HG02938 (cell line): ENCODE measurements around the gene PMCH.
"Not testable (repeated sequence)": the region's sequence is repeated elsewhere in the genome, so short reads cannot be mapped to it uniquely, and the experiment has no call there.

Experiments
- ATAC-seq: cut with Tn5 transposase; IDR thresholded peaks from one replicate; pipeline ENCODE4 v1.9.1; 2021; ENCODE audit warnings: mild to moderate bottlenecking, moderate library complexity; ENCODE audit not compliant: unreplicated experiment

PMCH gene, protein sequence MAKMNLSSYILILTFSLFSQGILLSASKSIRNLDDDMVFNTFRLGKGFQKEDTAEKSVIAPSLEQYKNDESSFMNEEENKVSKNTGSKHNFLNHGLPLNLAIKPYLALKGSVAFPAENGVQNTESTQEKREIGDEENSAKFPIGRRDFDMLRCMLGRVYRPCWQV

DNA sequence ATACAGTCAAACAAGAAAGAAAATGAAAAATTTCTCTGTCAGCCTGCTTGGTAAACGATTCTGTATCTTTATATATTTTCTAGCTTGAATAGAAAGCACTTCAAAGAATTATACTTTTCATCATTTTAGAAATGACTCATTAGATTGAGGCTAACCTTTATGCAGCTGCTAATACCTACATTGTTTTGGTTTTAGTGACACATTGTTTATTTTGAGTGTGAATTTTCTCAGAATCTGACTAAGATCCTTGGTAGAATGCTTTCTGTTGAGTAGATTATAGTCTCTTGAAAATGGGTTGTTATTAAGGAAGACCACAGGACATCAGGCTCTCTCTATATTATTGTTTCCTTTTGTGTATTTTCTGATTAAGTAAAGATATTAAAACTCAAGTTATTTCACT is at the start of gene PMCH:
Gene PMCH (minus strand): TSS at position 45 of the 400 bp plus-strand sequence. CDS start 63 bp downstream, outside the sequence.
- peak; percentile 88 for ATAC-seq

DNA sequence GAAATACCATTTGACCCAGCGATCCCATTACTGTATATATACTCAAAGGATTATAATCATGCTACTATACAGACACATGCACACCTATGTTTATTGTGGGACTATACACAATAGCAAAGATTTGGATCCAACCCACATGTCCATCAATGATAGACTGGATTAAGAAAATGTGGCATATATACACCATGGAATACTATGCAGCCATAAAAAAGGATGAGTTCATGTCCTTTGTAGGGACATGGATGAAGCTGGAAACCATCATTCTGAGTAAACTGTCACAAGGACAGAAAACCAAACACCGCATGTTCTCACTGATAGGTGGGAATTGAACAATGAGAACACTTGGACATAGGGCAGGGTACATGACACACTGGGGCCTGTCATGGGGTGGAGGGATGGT is 43.2 kb upstream of the PMCH start:
- not testable (repeated sequence) for ATAC-seq

DNA sequence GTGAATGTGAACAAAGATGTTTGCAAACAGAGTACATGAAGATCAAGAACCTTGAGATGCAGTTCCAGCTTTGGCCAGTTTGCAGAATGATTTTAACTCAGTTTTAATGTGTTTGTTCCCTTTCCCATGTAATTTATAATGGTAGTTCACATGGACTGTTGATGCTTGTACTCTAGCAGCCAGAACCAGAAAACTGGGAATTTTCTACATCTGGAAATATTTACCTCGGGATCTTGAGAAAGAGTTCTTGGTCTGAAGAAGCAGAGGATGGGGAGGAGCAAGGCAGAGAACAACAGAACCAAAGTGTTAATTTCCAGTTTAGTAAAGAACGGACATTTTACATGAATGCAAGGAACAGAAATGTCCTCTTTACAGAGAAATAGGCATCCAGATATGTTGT is 37.0 kb upstream of the PMCH start:
- no peak for ATAC-seq

DNA sequence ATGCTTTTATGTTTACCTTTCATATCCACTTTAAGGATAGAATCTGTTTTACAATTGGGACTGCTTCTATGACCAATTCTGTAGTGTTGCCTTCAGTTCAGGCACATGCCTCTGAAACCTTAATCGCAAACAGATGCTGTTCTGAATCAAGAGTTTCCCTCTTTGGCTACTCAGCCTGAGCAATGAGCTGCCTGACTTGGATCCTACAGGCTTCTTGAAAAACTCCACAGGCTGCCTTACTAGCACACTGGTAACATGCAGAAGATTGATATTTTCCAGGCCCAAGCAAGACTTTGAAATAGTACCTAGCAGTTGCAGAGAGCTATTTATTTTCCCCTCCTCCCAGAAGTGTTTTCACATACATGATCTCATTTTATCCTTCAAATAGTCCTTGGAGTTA is 34.8 kb upstream of the PMCH start:
- ATAC-seq: no peak

DNA sequence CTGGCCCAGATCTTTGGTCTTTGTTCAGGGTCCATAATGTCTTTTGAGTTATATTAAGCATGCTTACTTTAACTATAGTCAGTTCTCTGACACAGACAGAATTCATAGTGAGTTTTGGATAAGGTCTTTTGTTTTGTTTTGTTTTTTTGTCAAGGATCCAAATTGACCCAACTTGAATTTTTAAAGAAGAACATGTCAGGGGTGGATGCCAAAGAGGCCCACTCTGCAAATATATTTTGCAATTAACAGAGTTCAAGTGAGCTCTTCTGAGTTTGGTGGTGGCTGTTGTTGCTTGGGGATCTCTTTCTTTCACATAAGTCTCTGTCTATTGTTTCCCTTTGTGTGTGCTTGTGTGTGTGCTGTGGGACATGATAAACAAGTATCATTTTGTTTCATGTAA is 34.4 kb upstream of the PMCH start:
- no peak for ATAC-seq

DNA sequence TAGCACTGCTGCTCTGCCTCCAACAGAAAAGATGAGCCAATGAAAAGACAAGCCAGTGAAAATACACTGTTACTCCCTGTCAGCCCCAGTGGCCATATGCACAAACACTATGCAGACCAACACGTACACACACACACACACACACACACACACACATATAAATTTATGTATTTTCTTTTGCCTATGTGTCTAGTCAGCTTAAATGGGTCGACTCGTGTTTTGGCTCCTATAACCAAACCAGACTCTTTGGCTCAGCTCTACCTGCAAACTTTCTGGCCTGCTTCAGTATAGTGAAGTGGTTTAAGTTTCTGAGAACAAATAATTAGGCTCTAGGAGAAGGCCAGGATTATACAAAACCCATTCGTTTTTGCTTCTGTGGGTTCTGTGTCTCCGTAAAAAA is 30.3 kb upstream of the PMCH start:
- ATAC-seq: no peak

DNA sequence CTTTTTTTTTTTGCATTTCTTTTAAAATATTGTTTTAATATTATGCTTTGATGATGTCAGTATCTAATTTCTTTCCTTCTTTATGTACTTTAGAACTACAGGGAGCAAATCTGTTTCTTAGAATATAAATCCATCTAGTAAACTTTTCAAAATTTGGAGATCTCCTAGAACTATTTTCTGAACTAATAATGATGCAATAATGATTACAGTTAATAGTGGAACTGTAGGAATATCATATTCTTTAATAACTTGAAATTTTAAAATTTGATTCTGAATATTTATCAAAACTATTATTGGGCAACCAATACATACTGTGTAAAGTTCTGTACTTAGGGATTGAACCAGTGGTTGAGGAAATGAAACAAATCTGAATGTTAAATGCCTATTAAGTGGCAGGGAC is 23.1 kb upstream of the PMCH start:
- no peak for ATAC-seq

DNA sequence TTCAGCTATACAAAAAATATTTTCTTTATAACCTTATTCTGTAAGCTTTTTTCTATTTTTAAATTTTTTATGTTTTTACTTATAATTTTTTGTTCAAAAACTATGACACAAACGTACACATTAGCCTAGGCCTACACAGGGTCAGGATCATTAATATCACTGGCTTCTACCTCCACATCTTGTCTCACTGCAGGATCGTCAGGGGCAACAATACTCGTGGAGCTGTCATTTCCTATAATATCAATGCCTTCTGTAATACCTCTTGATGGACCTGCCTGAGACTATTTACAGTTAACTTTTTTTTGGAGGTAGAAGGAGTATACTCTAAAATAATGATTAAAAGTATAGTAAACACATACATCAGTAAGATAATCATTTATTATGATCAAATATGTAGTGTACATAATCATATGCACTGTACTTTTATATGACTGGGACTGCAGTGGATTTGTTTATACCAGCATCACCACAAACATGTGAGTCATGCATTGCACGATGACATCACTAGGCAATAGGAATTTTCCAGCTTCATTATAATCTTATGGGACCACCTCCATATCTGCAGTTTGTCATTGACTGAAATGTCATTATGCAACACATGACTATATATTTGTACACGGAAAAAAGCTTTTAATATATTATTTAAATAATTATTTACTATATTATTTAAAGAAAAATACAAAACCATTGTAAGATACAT is 18.5 kb upstream of the PMCH start:
- no peak for ATAC-seq

DNA sequence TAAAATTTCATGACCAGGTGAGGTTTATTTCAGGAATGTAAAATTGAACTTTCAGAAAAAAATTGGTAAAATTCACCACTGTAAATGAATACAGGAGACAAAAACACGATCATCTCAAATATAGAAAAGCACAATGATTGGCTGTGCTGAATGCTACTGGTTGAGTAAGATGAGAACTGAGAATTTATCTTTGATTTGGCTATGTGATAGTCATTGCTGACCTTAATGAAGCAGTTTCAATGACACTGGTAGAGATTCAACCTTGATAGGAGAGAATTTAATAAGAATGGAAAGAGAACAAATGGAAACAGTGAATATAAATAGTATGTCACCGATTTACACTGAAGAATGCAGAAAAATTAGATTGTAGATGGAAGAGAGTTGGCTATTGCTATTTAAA is 6.4 kb upstream of the PMCH start:
- no peak for ATAC-seq

DNA sequence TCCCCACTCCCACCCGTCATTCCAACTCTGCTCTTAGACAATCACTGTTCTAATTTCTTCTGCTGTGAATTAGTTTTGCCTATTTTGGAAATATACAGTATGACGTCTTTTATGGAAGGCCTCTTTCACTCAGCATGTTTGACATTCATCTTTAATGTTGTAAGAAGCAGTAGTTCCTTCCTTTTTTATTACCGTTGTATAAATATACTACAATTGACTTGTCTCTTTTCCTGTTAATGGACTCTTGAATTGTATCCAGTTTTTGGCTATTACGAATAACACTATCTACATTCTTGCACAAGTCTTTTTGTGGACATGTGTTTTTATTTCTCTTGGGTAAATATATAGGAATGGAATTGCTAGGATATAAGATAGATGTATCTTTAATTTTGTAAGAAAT is 4.9 kb upstream of the PMCH start:
- ATAC-seq: no peak

DNA sequence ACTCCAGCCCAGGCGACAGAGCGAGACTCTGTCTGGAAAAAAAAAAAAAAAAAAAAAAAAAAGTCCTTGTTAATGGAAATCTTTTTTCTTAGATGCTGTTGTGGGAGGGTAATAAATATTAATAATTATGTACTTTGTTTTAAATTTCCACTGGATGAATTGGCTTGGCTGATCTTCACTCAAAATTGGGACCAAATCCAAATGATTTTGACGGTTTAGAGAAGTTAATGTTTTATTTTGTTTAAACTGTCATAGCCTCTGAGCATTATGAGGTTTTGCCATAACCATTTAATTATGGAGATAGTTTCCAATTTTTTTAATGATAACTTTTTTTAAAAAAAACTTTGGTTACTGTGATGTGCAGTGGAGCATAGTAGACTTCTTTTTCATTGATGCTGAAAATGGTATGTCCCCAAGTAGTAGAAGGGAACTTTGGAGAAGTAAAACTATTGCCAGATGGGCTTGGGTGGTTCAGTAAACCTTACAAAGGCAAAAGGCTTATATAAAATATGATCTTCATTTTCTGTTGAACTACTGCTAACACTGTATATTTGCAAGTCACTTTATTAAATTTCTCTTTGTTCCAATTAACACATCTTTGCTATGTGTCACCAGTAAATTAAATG is 3.9 kb upstream of the PMCH start:
- no peak for ATAC-seq

DNA sequence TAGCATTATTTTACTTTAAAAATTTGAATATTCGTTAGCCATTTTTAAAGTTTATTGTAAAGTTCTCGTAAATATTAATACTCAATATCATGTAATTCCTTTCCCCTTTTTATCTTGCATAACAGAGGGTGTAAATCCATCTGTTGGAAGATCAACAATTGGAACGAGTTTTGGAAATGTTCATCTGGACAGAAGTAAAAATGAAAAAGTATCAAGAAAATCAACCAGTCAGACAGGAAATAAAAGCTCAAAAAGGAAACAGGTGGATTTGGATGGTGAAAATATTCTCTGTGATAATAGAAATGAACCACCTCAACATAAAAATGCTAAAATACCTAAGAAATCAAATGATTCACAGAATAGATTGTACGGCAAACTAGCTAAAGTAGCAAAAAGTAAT is 1.8 kb downstream of the PMCH start:
- no peak for ATAC-seq

DNA sequence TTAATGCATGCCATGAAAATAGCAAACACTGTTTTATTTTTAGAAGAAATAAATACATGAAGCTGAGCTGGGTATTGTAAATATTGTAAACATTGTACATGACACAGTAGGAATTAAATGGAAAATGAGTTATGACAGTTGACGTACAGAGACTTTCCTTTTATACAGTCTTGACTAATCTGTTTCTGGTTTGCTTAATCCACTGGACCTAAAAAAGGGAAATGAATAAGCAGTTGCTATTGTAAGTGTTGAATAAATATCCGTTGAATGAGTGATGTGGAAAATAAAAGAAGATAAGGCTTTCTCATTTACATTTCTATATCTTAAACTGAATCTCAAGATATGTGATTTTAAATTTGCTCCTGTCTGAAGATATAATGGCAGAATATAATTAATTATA is 15.0 kb downstream of the PMCH start:
- no peak for ATAC-seq

DNA sequence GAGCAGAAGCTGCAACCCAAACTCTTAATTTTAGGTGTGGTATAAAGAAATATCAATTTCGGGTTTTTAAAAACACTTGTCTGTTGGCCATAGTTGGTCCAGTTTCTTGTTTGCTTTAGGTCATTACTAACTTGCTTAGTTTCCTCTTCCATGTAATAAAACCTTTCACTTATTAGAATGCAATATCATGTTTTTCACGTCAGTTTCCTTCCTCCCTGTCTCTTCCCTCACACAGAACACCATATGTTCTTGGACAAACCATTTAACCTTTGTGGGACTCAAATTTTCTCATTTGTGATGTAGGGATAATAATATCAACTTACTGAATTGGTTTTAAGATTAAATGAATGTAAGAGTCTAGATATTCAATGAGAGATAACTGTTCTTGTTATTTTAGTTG is 22.9 kb downstream of the PMCH start:
- ATAC-seq: no peak

DNA sequence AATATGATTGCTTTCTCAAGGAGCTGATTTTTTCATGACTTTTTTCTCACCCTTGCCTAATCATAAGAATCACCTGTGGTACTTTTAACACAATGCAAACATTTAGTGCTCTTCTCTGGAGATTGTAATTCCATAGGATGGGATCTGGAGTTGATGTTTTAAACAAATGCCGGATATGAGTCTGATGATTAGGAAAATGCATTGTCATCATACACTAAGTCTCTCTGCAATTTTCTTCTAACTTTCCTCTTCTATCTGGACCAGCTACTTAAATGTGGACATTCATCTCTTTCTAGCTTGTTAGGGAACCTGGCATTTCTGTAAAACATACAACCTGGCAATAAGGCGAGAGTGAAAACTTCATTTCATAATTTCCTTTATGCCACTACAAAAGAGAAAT is 23.5 kb downstream of the PMCH start:
- no peak for ATAC-seq

DNA sequence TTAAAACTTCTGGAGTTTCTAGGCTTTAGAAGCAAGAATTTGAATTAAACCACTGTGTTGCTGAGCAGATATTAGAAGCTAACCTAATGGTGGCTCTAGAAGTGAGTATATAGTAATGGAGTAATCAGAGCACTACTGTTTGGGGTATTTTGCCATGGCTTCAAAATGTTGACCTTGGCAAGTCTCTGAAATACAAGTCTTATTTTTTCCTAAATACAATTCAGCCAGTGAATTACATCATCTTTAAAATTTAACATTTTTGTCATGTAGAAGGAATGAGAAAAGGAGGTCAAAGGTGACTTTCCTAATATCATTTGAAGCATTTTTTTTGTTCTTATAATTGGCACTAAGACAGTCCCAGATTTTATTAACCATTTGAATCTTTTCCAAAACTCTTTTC is 25.2 kb downstream of the PMCH start:
- ATAC-seq: no peak

DNA sequence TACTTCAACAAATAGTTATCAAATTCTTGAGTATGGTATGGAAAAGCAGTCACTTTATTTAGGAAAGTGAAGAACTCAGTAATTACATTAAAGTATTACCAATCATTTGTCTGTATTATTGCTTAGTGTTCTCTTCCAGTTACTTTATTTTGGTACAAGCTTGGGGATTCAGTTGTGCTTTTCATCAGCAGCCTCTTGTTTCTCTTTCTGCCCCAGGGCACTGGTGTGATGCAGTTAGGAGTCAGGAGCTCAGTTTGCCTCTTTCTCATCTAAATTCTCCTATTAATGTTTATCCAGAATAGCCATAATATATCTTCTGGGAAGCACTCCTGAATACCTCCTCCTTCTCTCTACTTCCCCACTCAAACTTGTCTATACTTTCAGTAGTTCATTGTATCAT is 25.7 kb downstream of the PMCH start:
- no peak for ATAC-seq

DNA sequence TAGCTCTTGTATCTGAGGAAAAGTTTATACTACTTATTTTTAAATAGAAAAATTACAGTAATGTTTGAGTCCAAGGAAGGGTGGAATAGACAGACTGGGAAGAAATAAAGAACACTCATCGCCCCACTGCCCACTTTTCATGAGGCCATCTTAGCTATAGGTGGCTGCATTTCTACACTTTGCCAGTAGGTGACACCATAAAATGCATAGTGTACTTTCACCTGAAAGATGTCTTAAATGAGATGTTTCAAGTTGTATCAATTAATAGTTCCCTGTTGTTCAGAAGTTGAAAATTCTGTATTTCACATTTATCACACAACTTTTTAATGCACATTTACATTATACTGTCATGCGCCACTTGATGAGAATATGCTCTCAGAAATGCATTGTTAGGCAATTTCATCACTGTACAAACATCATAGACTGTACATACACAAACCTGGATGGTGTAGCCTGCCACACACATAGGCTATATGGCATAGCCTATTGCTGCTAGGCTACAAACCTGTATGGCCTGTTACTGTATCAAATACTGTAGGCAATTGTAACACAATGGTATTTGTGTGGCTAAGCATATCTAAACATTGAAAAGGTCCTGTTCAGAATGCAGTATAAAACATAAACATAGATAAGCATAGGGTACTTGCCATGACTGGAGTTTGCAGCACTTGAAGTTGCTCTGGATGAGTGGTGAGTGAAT is 27.6 kb downstream of the PMCH start:
- no peak for ATAC-seq

DNA sequence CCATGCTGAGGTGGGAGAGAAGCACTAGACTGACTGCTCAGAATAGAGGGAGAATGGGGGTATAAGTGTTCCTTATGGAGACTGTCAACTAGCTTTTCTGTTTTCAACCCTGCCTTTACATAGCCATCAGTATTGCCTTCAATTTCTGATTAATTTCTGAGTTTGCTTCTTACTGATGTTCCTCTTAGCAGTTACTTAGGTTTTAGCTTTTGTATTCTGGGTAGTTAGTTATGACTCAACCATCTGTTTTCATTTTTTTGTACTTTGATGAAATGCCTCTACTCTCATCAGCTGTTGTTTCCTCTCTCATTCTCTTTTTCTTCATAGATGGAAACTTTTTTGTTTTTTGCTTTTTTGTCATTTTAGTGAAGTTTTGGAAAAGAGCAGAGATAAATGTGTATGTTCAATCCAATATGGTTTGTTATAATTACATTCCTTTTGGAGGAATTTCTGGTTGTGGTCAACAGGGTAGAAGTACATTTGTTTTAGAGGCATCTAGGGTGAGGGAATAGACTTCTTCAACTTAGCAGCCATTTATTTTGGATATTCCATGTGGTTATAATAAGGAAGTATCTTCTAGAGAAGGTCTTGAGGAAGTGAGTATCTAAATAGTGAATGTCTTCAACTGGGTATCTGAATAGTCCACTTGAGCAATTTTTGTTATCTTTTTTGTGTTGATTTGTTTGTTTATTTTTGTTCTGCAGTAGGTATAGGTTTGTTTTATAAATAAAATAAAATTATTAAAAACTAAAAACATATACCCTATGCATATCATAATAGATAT is 29.6 kb downstream of the PMCH start:
- peak; percentile 75 for ATAC-seq

DNA sequence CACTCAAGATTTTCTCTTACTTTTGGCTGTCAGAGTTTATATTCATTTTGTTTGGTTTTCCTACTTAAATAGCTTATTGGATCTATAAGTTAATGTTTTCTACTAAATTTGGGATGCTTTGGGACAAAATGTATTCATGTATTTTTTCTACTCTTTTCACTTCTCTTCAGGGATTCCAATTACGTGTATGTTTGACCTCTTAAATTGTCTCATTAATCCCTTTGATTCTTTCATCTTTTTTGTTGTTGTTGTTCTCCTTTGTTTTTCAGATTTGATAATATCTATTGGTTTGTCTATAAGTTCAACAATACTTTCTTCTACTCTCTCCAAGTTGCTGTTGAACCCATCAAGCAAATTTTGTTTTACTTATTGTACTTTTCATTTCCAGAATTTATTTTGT is 34.2 kb downstream of the PMCH start:
- ATAC-seq: no peak

DNA sequence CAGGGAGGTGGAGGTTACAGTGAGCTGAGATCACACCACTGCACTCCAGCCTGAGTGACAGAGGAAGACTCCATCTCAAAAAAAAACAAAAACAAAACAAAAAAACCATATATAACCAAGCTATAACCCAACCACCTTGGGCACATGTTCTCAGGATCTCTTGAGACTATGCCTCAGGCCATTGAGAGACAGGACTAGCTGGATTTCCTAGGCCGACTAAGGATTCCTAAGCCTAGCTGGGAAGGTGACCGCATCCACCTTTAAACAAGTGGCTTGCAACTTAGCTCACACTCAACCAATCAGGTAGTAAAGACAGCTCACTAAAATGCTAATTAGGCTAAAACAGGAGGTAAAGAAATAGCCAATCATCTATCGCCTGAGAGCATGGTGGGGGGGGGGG is 42.4 kb downstream of the PMCH start:
- ATAC-seq: not testable (repeated sequence)
